ENCODE measurements around the gene FKBP10.
"Not testable (repeated sequence)": the region's sequence is repeated elsewhere in the genome, so short reads cannot be mapped to it uniquely, and the experiment has no call there.

The FKBP10 gene

GRCh38 chr17:41849251-41849990 is 36.6 kb downstream of the FKBP10 start (continued):
- no peak for TF ChIP-seq PPARA (CRISPR knock-in tag; IDR thresholded peaks at IDR 0.05; ENCODE audit: borderline replicate concordance)
- no peak for TF ChIP-seq ZFP3 (CRISPR knock-in tag; IDR thresholded peaks at IDR 0.05)
- no peak for TF ChIP-seq ARNTL (CRISPR knock-in tag; IDR thresholded peaks at IDR 0.05; ENCODE audit: borderline replicate concordance, low read depth)
- no peak for TF ChIP-seq ZC3H10 (CRISPR knock-in tag; IDR thresholded peaks at IDR 0.05)
- no peak for TF ChIP-seq ZNF565 (CRISPR knock-in tag; conservative IDR thresholded peaks at IDR 0.05; ENCODE audit: low read depth)
- no peak for TF ChIP-seq GLIS3 (CRISPR knock-in tag; IDR thresholded peaks at IDR 0.05)
- TF ChIP-seq OSR1 (CRISPR knock-in tag; IDR thresholded peaks at IDR 0.05) = no peak
- no peak for TF ChIP-seq BACH2 (CRISPR knock-in tag; IDR thresholded peaks at IDR 0.05; ENCODE audit: borderline replicate concordance)
- TF ChIP-seq ISL1 (CRISPR knock-in tag; IDR thresholded peaks at IDR 0.05) = no peak
- no peak for TF ChIP-seq SNAI2 (CRISPR knock-in tag; IDR thresholded peaks at IDR 0.05)
- no peak for TF ChIP-seq TOX (CRISPR knock-in tag; IDR thresholded peaks at IDR 0.05; ENCODE audit: borderline replicate concordance)

- not testable (repeated sequence) for ATAC-seq
Measured at GRCh38 chr17:41851382-41851781, 38.6 kb downstream of the FKBP10 start.

GRCh38 chr17:41860254-41860931 is 47.6 kb downstream of the FKBP10 start:
- TF ChIP-seq CREB5 (CRISPR knock-in tag; IDR thresholded peaks at IDR 0.05; ENCODE audit: low read depth) = no peak
- TF ChIP-seq BACH2 (CRISPR knock-in tag; IDR thresholded peaks at IDR 0.05; ENCODE audit: borderline replicate concordance) = no peak
- no peak for TF ChIP-seq TOX (CRISPR knock-in tag; IDR thresholded peaks at IDR 0.05; ENCODE audit: borderline replicate concordance)
- no peak for TF ChIP-seq POU6F1 (CRISPR knock-in tag; IDR thresholded peaks at IDR 0.05; ENCODE audit: borderline replicate concordance, low read depth)
- no peak for TF ChIP-seq OSR1 (CRISPR knock-in tag; IDR thresholded peaks at IDR 0.05)
- no peak for TF ChIP-seq CSDC2 (CRISPR knock-in tag; IDR thresholded peaks at IDR 0.05)
- TF ChIP-seq ZC3H10 (CRISPR knock-in tag; IDR thresholded peaks at IDR 0.05) = no peak
- TF ChIP-seq RARB (CRISPR knock-in tag; IDR thresholded peaks at IDR 0.05) = no peak
- no peak for TF ChIP-seq ARNTL (CRISPR knock-in tag; IDR thresholded peaks at IDR 0.05; ENCODE audit: borderline replicate concordance, low read depth)
- no peak for TF ChIP-seq SNAI2 (CRISPR knock-in tag; IDR thresholded peaks at IDR 0.05)
- TF ChIP-seq ESRRG (CRISPR knock-in tag; IDR thresholded peaks at IDR 0.05) = no peak
- TF ChIP-seq ZFP30 (CRISPR knock-in tag; IDR thresholded peaks at IDR 0.05) = no peak
- TF ChIP-seq ZNF70 (CRISPR knock-in tag; IDR thresholded peaks at IDR 0.05) = no peak
- TF ChIP-seq PATZ1 (CRISPR knock-in tag; IDR thresholded peaks at IDR 0.05; ENCODE audit: borderline replicate concordance) = no peak
- no peak for TF ChIP-seq CSRNP3 (CRISPR knock-in tag; IDR thresholded peaks at IDR 0.05)
- no peak for TF ChIP-seq ZFP3 (CRISPR knock-in tag; IDR thresholded peaks at IDR 0.05)
- no peak for ATAC-seq

GRCh38 chr17:41863074-41863848 is 50.5 kb downstream of the FKBP10 start:
- no peak for TF ChIP-seq ISL1 (CRISPR knock-in tag; IDR thresholded peaks at IDR 0.05)
- TF ChIP-seq CREB5 (CRISPR knock-in tag; IDR thresholded peaks at IDR 0.05; ENCODE audit: low read depth) = no peak
- TF ChIP-seq PATZ1 (CRISPR knock-in tag; IDR thresholded peaks at IDR 0.05; ENCODE audit: borderline replicate concordance) = no peak
- TF ChIP-seq ZFP3 (CRISPR knock-in tag; IDR thresholded peaks at IDR 0.05) = no peak
- TF ChIP-seq TOX (CRISPR knock-in tag; IDR thresholded peaks at IDR 0.05; ENCODE audit: borderline replicate concordance) = no peak
- no peak for TF ChIP-seq ZFP30 (CRISPR knock-in tag; IDR thresholded peaks at IDR 0.05)
- no peak for TF ChIP-seq CSRNP3 (CRISPR knock-in tag; IDR thresholded peaks at IDR 0.05)
- no peak for TF ChIP-seq ZNF565 (CRISPR knock-in tag; conservative IDR thresholded peaks at IDR 0.05; ENCODE audit: low read depth)
- TF ChIP-seq ZC3H10 (CRISPR knock-in tag; IDR thresholded peaks at IDR 0.05) = no peak
- no peak for TF ChIP-seq CSDC2 (CRISPR knock-in tag; IDR thresholded peaks at IDR 0.05)
- no peak for TF ChIP-seq BACH2 (CRISPR knock-in tag; IDR thresholded peaks at IDR 0.05; ENCODE audit: borderline replicate concordance)

More at GRCh38 chr17:41863074-41863848, 50.5 kb downstream of the FKBP10 start:
- ATAC-seq = no peak
